ENCODE measurements around the gene EMSY.

The EMSY gene

GRCh38 chr11:76543006-76543703, 98.3 kb downstream of the EMSY start:
- H3K4me3 ChIP-seq (ENCODE audit: low read length), result no peak overlapping the region
- no peak for DNase-seq (ENCODE audit: low read depth)
- no peak for TF ChIP-seq CTCF (conservative IDR thresholded peaks at IDR 0.05; ENCODE audit: low read length)

- DNase-seq (ENCODE audit: low read depth), result no peak
- TF ChIP-seq CTCF (conservative IDR thresholded peaks at IDR 0.05; ENCODE audit: low read length), result no peak
- H3K4me3 ChIP-seq (ENCODE audit: low read length), result no peak overlapping the region
Measured at GRCh38 chr11:76550781-76551180, 106.0 kb downstream of the EMSY start.

- peak; percentile 10 for DNase-seq (ENCODE audit: low read depth)
- TF ChIP-seq CTCF (conservative IDR thresholded peaks at IDR 0.05; ENCODE audit: low read length), result peak; percentile 40
- no peak overlapping the region for H3K4me3 ChIP-seq (ENCODE audit: low read length)
Measured at GRCh38 chr11:76551400-76551799, 106.6 kb downstream of the EMSY start.

- no peak for TF ChIP-seq CTCF (conservative IDR thresholded peaks at IDR 0.05; ENCODE audit: low read length)
- no peak for DNase-seq (ENCODE audit: low read depth)
- no peak overlapping the region for H3K4me3 ChIP-seq (ENCODE audit: low read length)
Measured at GRCh38 chr11:76552987-76553386, 108.2 kb downstream of the EMSY start.

GRCh38 chr11:76553554-76554476, 109.0 kb downstream of the EMSY start:
- no peak for TF ChIP-seq CTCF (conservative IDR thresholded peaks at IDR 0.05; ENCODE audit: low read length)
- no peak for DNase-seq (ENCODE audit: low read depth)
- H3K4me3 ChIP-seq (ENCODE audit: low read length), result no peak overlapping the region

GRCh38 chr11:76554767-76555166, 109.9 kb downstream of the EMSY start:
- DNase-seq (ENCODE audit: low read depth), result no peak
- no peak overlapping the region for H3K4me3 ChIP-seq (ENCODE audit: low read length)
- no peak for TF ChIP-seq CTCF (conservative IDR thresholded peaks at IDR 0.05; ENCODE audit: low read length)

Measured in AG10803 (cell line).